Erythroblast (primary cell): Measurements from ENCODE around the gene GPBAR1.

ENCODE experiments used
- GATA1 ChIP-seq: IDR thresholded peaks from 2 replicates; pipeline ENCODE4 v1.6.1; 2011; ENCODE audit warnings: low read depth, mild to moderate bottlenecking, control low read depth, low read length, moderate library complexity
- POLR2A ChIP-seq: IDR thresholded peaks from 2 replicates; pipeline ENCODE4 v1.6.1; 2011; ENCODE audit warnings: mild to moderate bottlenecking, low read length

- TF ChIP-seq POLR2A (no peak), GATA1 (no peak)
Observed at GRCh38 chr2:218262237-218262600, 1.4 kb downstream of the GPBAR1 start.
